A549 (cell line): Measurements from ENCODE around the gene EDN2. TPM values are rescaled to one million over a fixed set of nuclear protein-coding genes. Genes with fewer than 3 reads are reported as not detected.

ENCODE experiments used
- ATAC-seq, 2 experiments: fragments of 200-7000 bp in 1 of 2; fragments of >200 bp in 1 of 2; cut with Nextera tagmentation in 1 of 2; cut with Tn5 transposase in 1 of 2; 3 replicates each; pipeline versions ENCODE4 v1.8.0 to v1.9.1; 2018 to 2020; ENCODE audit warnings: mild to moderate bottlenecking in 1 of 2, moderate library complexity in 1 of 2
- CTCF ChIA-PET: fragments of 300-600 bp; sonication (Branson Sonifier 250); formaldehyde crosslinking; extraction: SDS; loops from one replicate; lab custom pipeline; 2021; ENCODE audit warnings: antibody characterized with exemption, inconsistent platforms; lab: Yijun Ruan, JAX
- POLR2A ChIA-PET: fragments of 350-600 bp; formaldehyde crosslinking; extraction: SDS; loops from one replicate; lab custom pipeline; 2021; ENCODE audit warnings: antibody characterized with exemption, inconsistent platforms; lab: Yijun Ruan, JAX
- DNase-seq, 2 experiments: peaks; one replicate each; pipeline versions ENCODE4 v3.0.0 to v3.0.0-alpha.2; 2011 to 2016; ENCODE audit warnings: low read depth in 1 of 2, low spot score in 1 of 2
- FAIRE-seq: peaks from 2 replicates; lab custom pipeline; 2011; peaks lifted over from hg19 to GRCh38; lab: Jason Lieb, UNC
- H3K27ac ChIP-seq, 2 experiments: fragments of >200 bp; sonication (Bioruptor Twin); formaldehyde crosslinking; 3 replicates each; pipeline ENCODE4 v1.5.1; 2016 to 2017
- H3K4me1 ChIP-seq: fragments of >200 bp; sonication (Bioruptor Twin); formaldehyde crosslinking; 3 replicates; pipeline ENCODE4 v1.6.1; 2016
- H3K4me2 ChIP-seq: fragments of >200 bp; sonication (Bioruptor Twin); formaldehyde crosslinking; 3 replicates; pipeline ENCODE4 v1.6.1; 2016
- H3K4me3 ChIP-seq: fragments of >200 bp; sonication (Bioruptor Twin); formaldehyde crosslinking; 3 replicates; pipeline ENCODE4 v1.5.1; 2016
- H3K9me3 ChIP-seq: fragments of >200 bp; sonication (Bioruptor Twin); formaldehyde crosslinking; 3 replicates; pipeline ENCODE4 v1.6.1; 2016
- BHLHE40 ChIP-seq: IDR thresholded peaks from 2 replicates; pipeline ENCODE4 v1.6.1; 2012; ENCODE audit warnings: low read depth, low read length, inconsistent platforms
- CBX8 ChIP-seq: fragments of 200-600 bp; sonication (generic); IDR thresholded peaks from 2 replicates; pipeline ENCODE4 v1.6.1; 2016
- E2F6 ChIP-seq: IDR thresholded peaks from 2 replicates; pipeline ENCODE4 v1.6.1; 2012; ENCODE audit warnings: low read depth, borderline replicate concordance
- FOSL2 ChIP-seq, 2 experiments: fragments of 450-650 bp in 1 of 2; fragments of >200 bp in 1 of 2; sonication (Bioruptor Twin) in 1 of 2; formaldehyde crosslinking; IDR thresholded peaks; 2 replicates each; pipeline versions ENCODE4 v1.5.0 to v1.6.1; 2016 to 2020; ENCODE audit warnings: mild to moderate bottlenecking in 1 of 2, moderate library complexity in 1 of 2
- HDAC2 ChIP-seq: fragments of 200-600 bp; sonication (generic); IDR thresholded peaks from 2 replicates; pipeline ENCODE4 v1.6.1; 2016
- HES2 ChIP-seq: fragments of >200 bp; sonication (Bioruptor Twin); formaldehyde crosslinking; IDR thresholded peaks from 2 replicates; pipeline ENCODE4 v1.6.1; 2016
- HEYL ChIP-seq: fragments of 250-450 bp; sonication (Bioruptor Pico); IDR thresholded peaks from 2 replicates; pipeline ENCODE4 v1.8.0; 2021; ENCODE audit warnings: mild to moderate bottlenecking, moderate library complexity
- HOXB13 ChIP-seq: fragments of 250-450 bp; sonication (Bioruptor Pico); IDR thresholded peaks from 2 replicates; pipeline ENCODE4 v1.5.0; 2020; ENCODE audit warnings: low read depth, mild to moderate bottlenecking, moderate library complexity
- JUN ChIP-seq, 2 experiments: fragments of >200 bp; sonication (Bioruptor Twin); formaldehyde crosslinking; IDR thresholded peaks; 2 replicates in 1 of 2; 3 replicates in 1 of 2; pipeline ENCODE4 v1.6.1; 2016 to 2017
- MAFK ChIP-seq: fragments of 450-650 bp; IDR thresholded peaks from 2 replicates; pipeline ENCODE4 v1.6.1; 2014; ENCODE audit not compliant: partially characterized antibody
- MAX ChIP-seq: IDR thresholded peaks from 2 replicates; pipeline ENCODE4 v1.6.1; 2012
- NFE2L2 ChIP-seq: fragments of 150-350 bp; conservative IDR thresholded peaks from 2 replicates; pipeline ENCODE4 v1.6.1; 2014; ENCODE audit warnings: low read length
- NPAS2 ChIP-seq: fragments of 250-450 bp; sonication (Bioruptor Pico); IDR thresholded peaks from 2 replicates; pipeline ENCODE4 v1.8.0; 2022; ENCODE audit warnings: mild to moderate bottlenecking, moderate library complexity, borderline replicate concordance
- NR3C1 ChIP-seq: fragments of >200 bp; sonication (Bioruptor Twin); formaldehyde crosslinking; IDR thresholded peaks from 3 replicates; pipeline ENCODE4 v1.6.1; 2017
- PHF8 ChIP-seq: fragments of 200-600 bp; sonication (generic); IDR thresholded peaks from 2 replicates; pipeline ENCODE4 v1.6.1; 2016; ENCODE audit warnings: low read depth, mild to moderate bottlenecking, antibody characterized with exemption, moderate library complexity, borderline replicate concordance
- POLR2A ChIP-seq: IDR thresholded peaks from 2 replicates; pipeline ENCODE4 v1.6.1; 2012; ENCODE audit warnings: mild to moderate bottlenecking, low read length
- RCOR1 ChIP-seq: fragments of 150-350 bp; IDR thresholded peaks from 2 replicates; pipeline ENCODE4 v1.6.1; 2014; ENCODE audit warnings: antibody characterized with exemption, low read length, low read depth
- TFCP2L1 ChIP-seq: fragments of 250-450 bp; sonication (Bioruptor Pico); IDR thresholded peaks from 2 replicates; pipeline ENCODE4 v1.5.0; 2021; ENCODE audit warnings: mild to moderate bottlenecking
- ZFP36 ChIP-seq: fragments of 450-650 bp; IDR thresholded peaks from 2 replicates; pipeline ENCODE4 v1.6.1; 2014; ENCODE audit warnings: borderline replicate concordance; ENCODE audit not compliant: partially characterized antibody
- ZNF302 ChIP-seq: fragments of 250-450 bp; sonication (Bioruptor Pico); IDR thresholded peaks from 2 replicates; pipeline ENCODE4 v1.9.0; 2021; ENCODE audit warnings: inconsistent platforms, mild to moderate bottlenecking, moderate library complexity
- ZSCAN20 ChIP-seq: fragments of 250-450 bp; sonication (Bioruptor Pico); IDR thresholded peaks from 2 replicates; pipeline ENCODE4 v1.8.0; 2022; ENCODE audit warnings: mild to moderate bottlenecking, moderate library complexity
- WGBS: methylation state at CpG from one replicate; pipeline ENCODE4 v1.1.6; 2017; ENCODE audit errors: missing lambda C conversion rate; 5-methylcytosine and 5-hydroxymethylcytosine counted together
- polyA plus RNA-seq, 4 experiments: library from polyadenylated mRNA; depleted of rRNA in 3 of 4; stranded (reverse); fragments of >200 nt; fragmentation: RNase III in 1 of 4; extraction: RNeasy Plus Mini Kit Qiagen cat#74134 plus additional on column Dnase treatment in 1 of 4; gene quantifications; 2 replicates in 3 of 4; 3 replicates in 1 of 4; pipeline ENCODE4 v1.2.3, GENCODE V29; 2011 to 2017

Gene EDN2
- polyA plus RNA-seq, 2 of the 4 experiments (the other 2 are of a cell fraction) = 1.2 to 3.2 TPM

GRCh38 chr1:41500378-41500777 lies 15.9 kb upstream of the EDN2 start:
- peak; percentile 34 to 35; a peak in 4 of 6 replicates for ATAC-seq
- TF ChIP-seq POLR2A (no peak), ZFP36 (no peak), PHF8 (no peak), HES2 (no peak), NPAS2 (no peak), FOSL2 (IDR thresholded peaks at IDR 0.05) (no peak), FOSL2 (CRISPR knock-in tag; IDR thresholded peaks at IDR 0.05) (no peak), JUN (IDR thresholded peaks at IDR 0.05) (no peak), HDAC2 (no peak), MAX (no peak), MAFK (no peak), E2F6 (no peak), ZNF302 (no peak), BHLHE40 (no peak), HEYL (no peak), NR3C1 (no peak), TFCP2L1 (CRISPR knock-in tag) (no peak), ZSCAN20 (CRISPR knock-in tag) (no peak)
- Histone ChIP-seq H3K4me3 (no peak overlapping the region), H3K4me1 (peaks cover 60% of the 10 kb centered on the region), H3K9me3 (no peaks in the 10 kb centered on the region), H3K27ac (peak overlapping the region; percentile 62 to 66; a peak in 4 of 6 replicates), H3K4me2 (peak overlapping the region; percentile 42; the same call in 2 of the 3 replicates)
- no peak for FAIRE-seq
- peak; percentile 44 to 52 for DNase-seq
- 94% methylated on average over 3 of the region's 10 CpGs for WGBS
- POLR2A ChIA-PET = no interaction called here
- CTCF ChIA-PET = interaction anchor here (0.6 to 4.4 kb wide), 5 partner anchors 9 to 471 kb away, joined by 3 to 29 read pairs (median 4); no protein-coding TSS in a partner anchor

GRCh38 chr1:41499591-41499990 lies 15.1 kb upstream of the EDN2 start:
- WGBS = 90% methylated on average over 2 of the region's 2 CpGs
- no peak for TF ChIP-seq POLR2A
- no peak for TF ChIP-seq ZFP36
- ATAC-seq = no peak
- no peak for FAIRE-seq
- no peak for DNase-seq
- Histone ChIP-seq H3K9me3 (no peaks in the 10 kb centered on the region), H3K4me2 (no peak overlapping the region), H3K4me1 (peaks cover 68% of the 10 kb centered on the region), H3K4me3 (no peak overlapping the region), H3K27ac (peak overlapping the region; percentile 82 to 100; a peak in 4 of 6 replicates)
- POLR2A ChIA-PET = no interaction called here
- CTCF ChIA-PET = interaction anchor here (1.6 to 4.4 kb wide), 3 partner anchors 8 to 16 kb away, joined by 4 to 29 read pairs (median 4); no protein-coding TSS in a partner anchor

- H3K4me2 ChIP-seq = peak overlapping the region; percentile 44
- ChIA-PET POLR2A (no interaction called here), CTCF (interaction anchor here (1.6 to 4.4 kb wide), 2 partner anchors 14 to 17 kb away, joined by 4 to 29 read pairs; no protein-coding TSS in a partner anchor)
- no peak for TF ChIP-seq RCOR1
- 79% methylated on average over 2 of the region's 12 CpGs for whole genome bisulfite sequencing
- H3K4me3 ChIP-seq = no peak overlapping the region
- ATAC-seq (no peak), FAIRE-seq (no peak), DNase-seq (peak in 1 of 2 experiments; percentile 48)
- peak overlapping the region; percentile 82 to 100; a peak in 4 of 6 replicates for H3K27ac ChIP-seq
- H3K4me1 ChIP-seq = peaks cover 70% of the 10 kb centered on the region
- no peaks in the 10 kb centered on the region for H3K9me3 ChIP-seq
Observed at GRCh38 chr1:41498804-41499203, 14.3 kb upstream of the EDN2 start.

- FAIRE-seq (no peak), ATAC-seq (no peak), DNase-seq (no peak)
- Histone ChIP-seq H3K27ac (peak overlapping the region; percentile 82 to 100; a peak in 5 of 6 replicates), H3K4me1 (peaks cover 74% of the 10 kb centered on the region), H3K4me3 (no peak overlapping the region), H3K9me3 (no peaks in the 10 kb centered on the region), H3K4me2 (peak overlapping the region; percentile 44)
- TF ChIP-seq CBX8 = no peak
- no peak for TF ChIP-seq NFE2L2
- no peak for TF ChIP-seq HOXB13 (CRISPR knock-in tag)
- TF ChIP-seq MAFK = peak; percentile 68
- ChIA-PET CTCF (no interaction called here), POLR2A (no interaction called here)
- 100% methylated on average over 1 of the region's 5 CpGs for WGBS
Observed at GRCh38 chr1:41498391-41498790, 13.9 kb upstream of the EDN2 start.
